ENCODE results near the gene RGS5. TPM values are rescaled to one million over a fixed set of nuclear protein-coding genes. Genes with fewer than 3 reads are reported as not detected.

The RGS5 gene
- total and polyA plus RNA-seq, 2 donors (not counting 3 experiments of a cell fraction or from before 2014, with no cell fraction given), result 287 to 770 TPM

DNA sequence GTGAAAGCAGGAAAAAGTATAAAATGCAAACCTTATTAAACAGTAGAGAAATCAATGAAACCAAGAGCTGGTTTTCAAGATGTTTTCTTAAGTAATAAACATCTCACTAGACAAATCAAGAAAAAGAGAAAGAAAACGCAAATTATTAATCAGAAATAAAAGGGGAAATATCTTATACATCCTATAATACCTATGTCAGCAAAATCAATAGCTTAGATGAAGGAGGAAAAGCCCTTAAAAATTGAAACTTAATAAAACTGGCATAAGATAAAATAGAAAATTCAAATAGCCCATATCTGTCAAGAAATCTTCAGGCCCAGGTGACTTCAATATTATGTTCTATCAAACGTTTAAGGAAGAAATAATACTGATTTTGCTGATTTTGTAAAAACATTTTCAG, 74.4 kb downstream of the RGS5 start:
- BruUV-seq (replicated peaks), result no TSS peak
- H3K4me2 ChIP-seq (ENCODE audit: insufficient read depth, low read length), result no peak overlapping the region
- no peak for FAIRE-seq
- H4K20me1 ChIP-seq (replicated peaks; ENCODE audit: control insufficient read depth, extremely low read depth, insufficient read depth, low read length), result no peaks in the 10 kb centered on the region
- no peaks in the 10 kb centered on the region for H3K4me1 ChIP-seq (ENCODE audit: control insufficient read depth, extremely low read depth, insufficient read depth, low read length)
- intact Hi-C loops (cut with micrococcal nuclease) (no loop called here), dilution Hi-C loops (cut with MboI; ENCODE audit: extremely low pct_ligation_motif_present, low sequenced_read_pairs) (no loop called here)
- CTCF ChIA-PET, result interaction anchor here (1.1 to 1.7 kb wide), 4 partner anchors 8 to 57 kb away, joined by 3 read pairs; no protein-coding TSS in a partner anchor
- POLR2A ChIA-PET, result no interaction called here
- H3K27me3 ChIP-seq (ENCODE audit: control insufficient read depth in 2 of 2, insufficient read depth in 2 of 2, low read length in 2 of 2), result no peaks in the 10 kb centered on the region
- no peaks in the 10 kb centered on the region for H3K36me3 ChIP-seq (ENCODE audit: control insufficient read depth in 2 of 2, extremely low read depth in 1 of 2, insufficient read depth in 2 of 2, low read length in 2 of 2)
- no peaks in the 10 kb centered on the region for H3K9me1 ChIP-seq (replicated peaks; ENCODE audit: control insufficient read depth, extremely low read depth, insufficient read depth, low read length)
- H3K4me3 ChIP-seq (replicated peaks in 1 of 3; ENCODE audit: insufficient read depth in 1 of 3, low read depth in 1 of 3, low read length in 3 of 3), result no peak overlapping the region
- H3K27ac ChIP-seq (ENCODE audit: insufficient read depth, low read depth, low read length), result no peak overlapping the region
- no peak for DNase-seq (ENCODE audit: low read depth, low spot score)
- H2AFZ ChIP-seq (ENCODE audit: low read depth, low read length), result no peak overlapping the region
- TF ChIP-seq GATA2 (IDR thresholded peaks at IDR 0.05; ENCODE audit: insufficient read depth, insufficient read length, low read depth, low read length), result no peak
- no peak for TF ChIP-seq JUN (IDR thresholded peaks at IDR 0.05; ENCODE audit: borderline replicate concordance, insufficient read depth, insufficient read length, low read depth)
- TF ChIP-seq, protein P1, sequence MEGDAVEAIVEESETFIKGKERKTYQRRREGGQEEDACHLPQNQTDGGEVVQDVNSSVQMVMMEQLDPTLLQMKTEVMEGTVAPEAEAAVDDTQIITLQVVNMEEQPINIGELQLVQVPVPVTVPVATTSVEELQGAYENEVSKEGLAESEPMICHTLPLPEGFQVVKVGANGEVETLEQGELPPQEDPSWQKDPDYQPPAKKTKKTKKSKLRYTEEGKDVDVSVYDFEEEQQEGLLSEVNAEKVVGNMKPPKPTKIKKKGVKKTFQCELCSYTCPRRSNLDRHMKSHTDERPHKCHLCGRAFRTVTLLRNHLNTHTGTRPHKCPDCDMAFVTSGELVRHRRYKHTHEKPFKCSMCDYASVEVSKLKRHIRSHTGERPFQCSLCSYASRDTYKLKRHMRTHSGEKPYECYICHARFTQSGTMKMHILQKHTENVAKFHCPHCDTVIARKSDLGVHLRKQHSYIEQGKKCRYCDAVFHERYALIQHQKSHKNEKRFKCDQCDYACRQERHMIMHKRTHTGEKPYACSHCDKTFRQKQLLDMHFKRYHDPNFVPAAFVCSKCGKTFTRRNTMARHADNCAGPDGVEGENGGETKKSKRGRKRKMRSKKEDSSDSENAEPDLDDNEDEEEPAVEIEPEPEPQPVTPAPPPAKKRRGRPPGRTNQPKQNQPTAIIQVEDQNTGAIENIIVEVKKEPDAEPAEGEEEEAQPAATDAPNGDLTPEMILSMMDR (IDR thresholded peaks at IDR 0.05; ENCODE audit: extremely low read depth in 1 of 2, insufficient read depth in 1 of 2, low read depth in 1 of 2, low read length in 2 of 2), result no peak
- no peak for TF ChIP-seq POLR2AphosphoS5 (IDR thresholded peaks at IDR 0.05; ENCODE audit: insufficient read depth, low read depth, low read length)
- no peak for TF ChIP-seq POLR2A (IDR thresholded peaks at IDR 0.05; ENCODE audit: low read depth, low read length)
- TF ChIP-seq FOS (IDR thresholded peaks at IDR 0.05; ENCODE audit: borderline replicate concordance, insufficient read depth, low read length), result no peak
- TF ChIP-seq, protein P2, sequence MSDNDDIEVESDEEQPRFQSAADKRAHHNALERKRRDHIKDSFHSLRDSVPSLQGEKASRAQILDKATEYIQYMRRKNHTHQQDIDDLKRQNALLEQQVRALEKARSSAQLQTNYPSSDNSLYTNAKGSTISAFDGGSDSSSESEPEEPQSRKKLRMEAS (IDR thresholded peaks at IDR 0.05; ENCODE audit: insufficient read depth, insufficient read length), result no peak
- TF ChIP-seq MYC (IDR thresholded peaks at IDR 0.05; ENCODE audit: low read depth, low read length), result no peak
- TF ChIP-seq EZH2 (IDR thresholded peaks at IDR 0.05; ENCODE audit: borderline replicate concordance, low read depth, low read length, severe bottlenecking), result no peak
- H3K79me2 ChIP-seq (ENCODE audit: control insufficient read depth, insufficient read depth, low read length), result no peaks in the 10 kb centered on the region
- H3K9me3 ChIP-seq (replicated peaks; ENCODE audit: control insufficient read depth, insufficient read depth, low read length), result no peaks in the 10 kb centered on the region
- no peak overlapping the region for H3K9ac ChIP-seq (replicated peaks; ENCODE audit: extremely low read depth, insufficient read depth, low read length)
